WTC11 (cell line): ENCODE results near the gene OSMR. TPM values are rescaled to one million over a fixed set of nuclear protein-coding genes. Genes with fewer than 3 reads are reported as not detected.
"Not testable (repeated sequence)": the region's sequence is repeated elsewhere in the genome, so short reads cannot be mapped to it uniquely, and the experiment has no call there.

Experiments used
- ATAC-seq: fragments of 200-7000 bp; cut with Tn5 transposase; 2 replicates; pipeline ENCODE4 v1.10.0; 2021; ENCODE audit warnings: mild to moderate bottlenecking, moderate library complexity
- CTCF ChIA-PET: fragments of 300-600 bp; sonication (Branson Sonifier 250); formaldehyde crosslinking; loops from one replicate; lab custom pipeline; 2021; ENCODE audit warnings: antibody characterized with exemption; lab: Charles Lee
- POLR2A ChIA-PET: fragments of 350-600 bp; sonication (Branson Sonifier 250); formaldehyde crosslinking; loops from one replicate; lab custom pipeline; 2021; ENCODE audit warnings: antibody characterized with exemption; lab: Charles Lee
- DNase-seq: peaks from one replicate; pipeline ENCODE4 v3.0.0; 2021; ENCODE audit warnings: low spot score
- H3K27ac Mint-ChIP-seq: 2 replicates; pipeline ENCODE4 v1.8.0; 2021; ENCODE audit warnings: mixed read lengths
- H3K27me3 Mint-ChIP-seq: 2 replicates; pipeline ENCODE4 v1.8.0; 2021; ENCODE audit warnings: low read depth, mild to moderate bottlenecking, moderate library complexity, mixed read lengths
- H3K36me3 Mint-ChIP-seq: 2 replicates; pipeline ENCODE4 v1.8.0; 2021; ENCODE audit warnings: mixed read lengths
- H3K4me1 Mint-ChIP-seq: 2 replicates; pipeline ENCODE4 v1.8.0; 2022; ENCODE audit warnings: mixed read lengths
- H3K4me3 Mint-ChIP-seq: 2 replicates; pipeline ENCODE4 v1.8.0; 2021; ENCODE audit warnings: mild to moderate bottlenecking, moderate library complexity, mixed read lengths
- H3K9me3 Mint-ChIP-seq: 2 replicates; pipeline ENCODE4 v1.8.0; 2021; ENCODE audit warnings: mixed read lengths
- ATF1 ChIP-seq: sonication (generic); formaldehyde crosslinking; IDR thresholded peaks from 2 replicates; pipeline ENCODE4 v1.8.1; 2023; ENCODE audit warnings: mild to moderate bottlenecking, moderate library complexity, missing genetic modification reagents
- EMX1 ChIP-seq: fragments of 250-450 bp; sonication (Bioruptor Pico); IDR thresholded peaks from 2 replicates; pipeline ENCODE4 v1.8.0; 2021; ENCODE audit warnings: mild to moderate bottlenecking
- FOXP1 ChIP-seq: sonication (generic); formaldehyde crosslinking; IDR thresholded peaks from 2 replicates; pipeline ENCODE4 v1.8.0; 2022; ENCODE audit warnings: missing genetic modification reagents, mild to moderate bottlenecking, moderate library complexity, borderline replicate concordance
- GABPB1 ChIP-seq: sonication (generic); formaldehyde crosslinking; IDR thresholded peaks from 2 replicates; pipeline ENCODE4 v1.8.1; 2023; ENCODE audit warnings: mild to moderate bottlenecking, missing genetic modification reagents
- GRHL2 ChIP-seq: fragments of 250-450 bp; sonication (Bioruptor Pico); IDR thresholded peaks from 2 replicates; pipeline ENCODE4 v1.8.0; 2022; ENCODE audit warnings: mild to moderate bottlenecking, moderate library complexity; ENCODE audit not compliant: insufficient replicate concordance, severe bottlenecking
- GTF2I ChIP-seq: fragments of 250-450 bp; sonication (Bioruptor Pico); conservative IDR thresholded peaks from 2 replicates; pipeline ENCODE4 v1.4.0; 2021; ENCODE audit warnings: mild to moderate bottlenecking
- HMGA2 ChIP-seq: fragments of 250-450 bp; sonication (Bioruptor Pico); IDR thresholded peaks from 2 replicates; pipeline ENCODE4 v1.4.0; 2021; ENCODE audit warnings: mild to moderate bottlenecking, moderate library complexity
- NFYB ChIP-seq: sonication (generic); formaldehyde crosslinking; conservative IDR thresholded peaks from 2 replicates; pipeline ENCODE4 v1.8.0; 2022; ENCODE audit warnings: low read depth, missing genetic modification reagents
- OVOL2 ChIP-seq: fragments of 250-450 bp; sonication (Bioruptor Pico); IDR thresholded peaks from 2 replicates; pipeline ENCODE4 v1.9.0; 2021; ENCODE audit warnings: mild to moderate bottlenecking, borderline replicate concordance
- SMAD4 ChIP-seq: sonication (generic); formaldehyde crosslinking; IDR thresholded peaks from 2 replicates; pipeline ENCODE4 v1.8.0; 2022; ENCODE audit warnings: mild to moderate bottlenecking, missing genetic modification reagents
- TCF7 ChIP-seq: sonication (generic); formaldehyde crosslinking; IDR thresholded peaks from 2 replicates; pipeline ENCODE4 v1.8.0; 2022; ENCODE audit warnings: mild to moderate bottlenecking, low read depth, missing genetic modification reagents, moderate library complexity
- ZNF138 ChIP-seq: sonication (generic); formaldehyde crosslinking; conservative IDR thresholded peaks from 2 replicates; pipeline ENCODE4 v1.8.1; 2022; ENCODE audit warnings: mild to moderate bottlenecking, moderate library complexity, missing genetic modification reagents
- ZNF219 ChIP-seq: sonication (generic); formaldehyde crosslinking; IDR thresholded peaks from 2 replicates; pipeline ENCODE4 v1.8.0; 2023; ENCODE audit warnings: missing genetic modification reagents, mild to moderate bottlenecking, borderline replicate concordance
- ZNF263 ChIP-seq: sonication (generic); formaldehyde crosslinking; IDR thresholded peaks from 2 replicates; pipeline ENCODE4 v1.8.1; 2022; ENCODE audit warnings: low read depth, mild to moderate bottlenecking, moderate library complexity, missing genetic modification reagents
- ZNF396 ChIP-seq: fragments of 250-450 bp; sonication (Bioruptor Pico); IDR thresholded peaks from 2 replicates; pipeline ENCODE4 v1.8.0; 2021; ENCODE audit warnings: mild to moderate bottlenecking, moderate library complexity, borderline replicate concordance
- ZNF423 ChIP-seq: fragments of 250-450 bp; sonication (Bioruptor Pico); IDR thresholded peaks from 2 replicates; pipeline ENCODE4 v2.1.2; 2022; ENCODE audit warnings: mild to moderate bottlenecking, moderate library complexity
- ZNF671 ChIP-seq: fragments of 250-450 bp; sonication (Bioruptor Pico); IDR thresholded peaks from 2 replicates; pipeline ENCODE4 v1.8.0; 2021; ENCODE audit warnings: mild to moderate bottlenecking
- total RNA-seq: library from RNA; stranded (reverse); gene quantifications from 3 replicates; pipeline ENCODE4 v1.2.3, GENCODE V29; 2021
- TF ChIP-seq, protein P1 (sequence below): fragments of 250-450 bp; sonication (Bioruptor Pico); conservative IDR thresholded peaks from 2 replicates; pipeline ENCODE4 v1.9.0; 2021; ENCODE audit warnings: mild to moderate bottlenecking
- TF ChIP-seq, protein P2 (sequence below): sonication (generic); formaldehyde crosslinking; IDR thresholded peaks from 2 replicates; pipeline ENCODE4 v1.8.1; 2023; ENCODE audit warnings: mild to moderate bottlenecking, moderate library complexity, missing genetic modification reagents
- TF ChIP-seq, protein P3 (sequence below): fragments of 250-450 bp; sonication (Bioruptor Pico); IDR thresholded peaks from 2 replicates; pipeline ENCODE4 v2.1.2; 2022; ENCODE audit warnings: mild to moderate bottlenecking, moderate library complexity
- TF ChIP-seq, protein P4 (sequence below): sonication (generic); formaldehyde crosslinking; IDR thresholded peaks from 2 replicates; pipeline ENCODE4 v1.8.0; 2022; ENCODE audit warnings: mild to moderate bottlenecking, missing genetic modification reagents
- TF ChIP-seq, protein P5 (sequence below): fragments of 250-450 bp; sonication (Bioruptor Pico); IDR thresholded peaks from 2 replicates; pipeline ENCODE4 v1.9.0; 2021; ENCODE audit warnings: moderate library complexity, mild to moderate bottlenecking, inconsistent platforms, borderline replicate concordance
- TF ChIP-seq, protein P6 (sequence below): sonication (generic); formaldehyde crosslinking; conservative IDR thresholded peaks from 2 replicates; pipeline ENCODE4 v1.8.1; 2022; ENCODE audit warnings: mild to moderate bottlenecking, missing genetic modification reagents

The OSMR gene
- total RNA-seq, 1 experiment from 2014 or later: 2.3 TPM

DNA sequence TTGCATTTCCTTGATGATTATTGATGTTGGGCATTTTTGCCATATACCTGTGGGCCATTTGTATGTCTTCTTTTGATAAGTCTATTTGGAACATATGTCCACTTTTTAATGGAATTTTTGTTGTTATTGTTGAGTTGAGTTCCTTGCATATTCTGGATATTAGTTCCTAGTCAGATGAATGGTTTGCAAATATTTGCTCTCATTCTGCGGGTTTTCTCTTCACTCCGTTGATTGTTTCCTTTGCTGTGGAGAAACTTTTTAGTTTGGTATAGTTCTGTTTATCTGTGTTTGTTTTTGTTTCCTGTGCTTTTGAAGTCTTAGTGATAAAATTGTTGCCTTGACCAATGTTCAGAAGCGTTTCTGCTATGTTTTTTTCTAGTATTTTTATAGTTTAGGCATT lies 13.0 kb downstream of the OSMR start (continued):
- TF ChIP-seq ZNF396 (CRISPR knock-in tag) (no peak), ZNF263 (no peak)
- TF ChIP-seq, protein P1, sequence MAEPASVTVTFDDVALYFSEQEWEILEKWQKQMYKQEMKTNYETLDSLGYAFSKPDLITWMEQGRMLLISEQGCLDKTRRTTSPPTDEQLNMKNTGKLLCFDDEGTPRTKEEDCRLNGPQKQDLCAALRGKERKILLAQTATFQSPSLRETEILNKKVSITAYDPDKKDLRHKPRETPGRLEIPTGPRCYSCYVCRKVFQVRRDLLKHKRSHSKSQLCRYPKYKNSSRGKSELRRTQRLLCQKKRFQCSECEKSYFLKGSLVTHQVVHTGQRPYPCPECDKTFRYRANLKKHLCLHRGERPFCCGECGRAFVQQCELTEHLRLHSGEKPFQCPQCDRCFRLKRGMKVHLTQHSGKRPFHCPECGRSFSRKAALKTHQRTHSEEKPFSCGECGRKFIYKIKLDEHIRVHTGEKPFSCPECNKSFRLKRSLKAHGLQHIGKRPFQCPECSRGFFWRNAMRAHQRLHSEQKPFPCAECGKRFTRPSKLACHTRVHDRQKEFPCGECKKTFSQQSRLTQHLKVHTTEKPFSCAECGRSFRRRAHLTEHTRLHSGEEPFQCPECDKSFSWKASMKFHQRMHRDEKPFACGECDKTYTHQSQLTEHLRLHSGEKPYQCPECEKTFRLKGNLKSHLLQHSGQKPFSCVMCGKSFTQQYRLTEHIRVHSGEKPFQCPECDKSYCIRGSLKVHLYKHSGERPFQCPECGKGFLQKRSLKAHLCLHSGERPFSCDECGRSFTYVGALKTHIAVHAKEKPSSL: no peak
- TF ChIP-seq, protein P2, sequence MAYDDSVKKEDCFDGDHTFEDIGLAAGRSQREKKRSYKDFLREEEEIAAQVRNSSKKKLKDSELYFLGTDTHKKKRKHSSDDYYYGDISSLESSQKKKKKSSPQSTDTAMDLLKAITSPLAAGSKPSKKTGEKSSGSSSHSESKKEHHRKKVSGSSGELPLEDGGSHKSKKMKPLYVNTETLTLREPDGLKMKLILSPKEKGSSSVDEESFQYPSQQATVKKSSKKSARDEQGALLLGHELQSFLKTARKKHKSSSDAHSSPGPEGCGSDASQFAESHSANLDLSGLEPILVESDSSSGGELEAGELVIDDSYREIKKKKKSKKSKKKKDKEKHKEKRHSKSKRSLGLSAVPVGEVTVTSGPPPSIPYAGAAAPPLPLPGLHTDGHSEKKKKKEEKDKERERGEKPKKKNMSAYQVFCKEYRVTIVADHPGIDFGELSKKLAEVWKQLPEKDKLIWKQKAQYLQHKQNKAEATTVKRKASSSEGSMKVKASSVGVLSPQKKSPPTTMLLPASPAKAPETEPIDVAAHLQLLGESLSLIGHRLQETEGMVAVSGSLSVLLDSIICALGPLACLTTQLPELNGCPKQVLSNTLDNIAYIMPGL: no peak

DNA sequence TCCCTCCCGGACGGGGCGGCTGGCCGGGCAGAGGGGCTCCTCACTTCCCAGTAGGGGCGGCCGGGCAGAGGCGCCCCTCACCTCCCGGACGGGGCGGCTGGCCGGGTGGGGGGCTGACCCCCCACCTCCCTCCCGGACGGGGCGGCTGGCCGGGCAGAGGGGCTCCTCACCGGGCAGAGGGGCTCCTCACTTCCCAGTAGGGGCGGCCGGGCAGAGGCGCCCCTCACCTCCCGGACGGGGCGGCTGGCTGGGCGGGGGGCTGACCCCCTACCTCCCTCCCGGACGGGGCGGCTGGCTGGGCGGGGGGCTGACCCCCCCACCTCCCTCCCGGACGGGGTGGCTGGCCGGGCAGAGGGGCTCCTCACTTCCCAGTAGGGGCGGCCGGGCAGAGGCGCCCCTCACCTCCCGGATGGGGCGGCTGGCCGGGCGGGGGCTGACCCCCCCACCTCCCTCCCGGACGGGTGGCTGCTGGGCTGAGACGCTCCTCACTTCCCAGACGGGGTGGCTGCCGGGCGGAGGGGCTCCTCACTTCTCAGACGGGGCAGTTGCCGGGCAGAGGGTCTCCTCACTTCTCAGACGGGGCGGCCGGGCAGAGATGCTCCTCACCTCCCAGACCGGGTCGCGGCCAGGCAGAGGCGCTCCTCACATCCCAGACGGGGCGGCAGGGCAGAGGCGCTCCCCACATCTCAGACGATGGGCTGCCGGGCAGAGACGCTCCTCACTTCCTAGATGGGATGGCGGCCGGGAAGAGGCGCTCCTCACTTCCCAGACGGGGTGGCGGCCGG lies 16.4 kb downstream of the OSMR start:
- POLR2A ChIA-PET, ATAC-seq: not testable (repeated sequence)

DNA sequence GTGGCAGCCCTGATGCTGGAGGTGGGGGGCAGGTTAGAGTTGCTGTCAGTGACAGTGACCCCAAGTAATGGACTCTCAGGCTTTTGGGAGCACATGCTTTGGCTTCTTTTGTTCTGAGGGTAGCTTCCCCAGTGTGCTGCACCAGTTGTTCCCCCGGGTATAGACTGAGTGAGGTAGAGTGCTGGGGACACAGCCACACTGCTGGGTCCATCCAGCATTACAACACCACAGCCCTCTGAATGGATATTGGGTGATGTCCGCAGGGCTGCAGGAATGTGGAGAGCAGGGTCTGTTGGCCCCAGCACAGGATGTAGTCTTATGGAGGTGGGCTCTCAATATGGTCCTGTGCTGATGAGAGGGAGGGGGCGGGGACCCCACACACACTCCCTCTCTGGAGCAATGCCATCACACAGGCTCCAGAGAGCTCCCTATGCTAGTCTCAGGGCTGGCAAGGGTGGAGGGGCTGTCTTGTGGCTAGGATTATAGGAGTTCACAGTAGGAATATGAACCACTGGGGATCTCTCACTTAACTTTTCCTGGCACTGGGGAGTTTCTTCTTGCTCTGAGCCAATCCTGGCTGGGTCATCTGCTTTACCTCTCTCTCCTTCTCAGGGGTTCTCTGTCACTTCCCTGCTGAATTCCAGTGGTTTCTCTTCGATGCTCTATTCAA lies 20.7 kb downstream of the OSMR start:
- peaks cover 36% of the 10 kb centered on the region for H3K9me3 Mint-ChIP-seq
- H3K27ac Mint-ChIP-seq: no peak overlapping the region
- peaks cover 22% of the 10 kb centered on the region for H3K36me3 Mint-ChIP-seq
- DNase-seq (no peak), ATAC-seq (no peak)
- CTCF ChIA-PET: no interaction called here
- POLR2A ChIA-PET: no interaction called here
- no peak for TF ChIP-seq GTF2I (CRISPR knock-in tag)
- H3K4me3 Mint-ChIP-seq: no peak overlapping the region
- H3K27me3 Mint-ChIP-seq: no peaks in the 10 kb centered on the region
- H3K4me1 Mint-ChIP-seq: peaks cover 15% of the 10 kb centered on the region

More for the DNA sequence above, 16.4 kb downstream of the OSMR start:
- CTCF ChIA-PET, H3K4me3 Mint-ChIP-seq, DNase-seq, H3K27ac Mint-ChIP-seq, H3K4me1 Mint-ChIP-seq, H3K27me3 Mint-ChIP-seq: not testable (repeated sequence)
- H3K36me3 Mint-ChIP-seq: peaks cover 26% of the 10 kb centered on the region
- peaks cover 52% of the 10 kb centered on the region for H3K9me3 Mint-ChIP-seq

DNA sequence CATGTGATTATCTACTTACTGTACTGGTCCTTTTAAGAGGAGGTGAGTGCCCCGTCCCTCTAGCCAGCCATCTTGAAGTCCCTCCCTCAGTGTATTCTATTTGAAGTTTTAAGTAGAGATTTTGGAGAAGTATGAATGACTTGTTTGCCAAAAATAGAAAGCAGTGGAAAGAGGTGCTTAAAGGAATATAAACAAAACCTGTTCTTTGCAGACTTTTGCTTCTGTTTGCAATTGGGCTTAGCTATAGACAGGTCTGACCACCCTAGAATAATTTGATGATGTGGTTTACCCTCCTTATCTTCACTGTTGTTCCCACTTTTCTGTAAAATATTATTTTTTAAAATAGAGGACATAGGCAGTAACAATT lies 21.2 kb downstream of the OSMR start:
- ATAC-seq: no peak
- CTCF ChIA-PET: no interaction called here
- POLR2A ChIA-PET: no interaction called here

More for the DNA sequence above, 21.2 kb downstream of the OSMR start:
- Mint-ChIP-seq H3K4me1 (peaks cover 15% of the 10 kb centered on the region), H3K36me3 (peaks cover 22% of the 10 kb centered on the region), H3K27ac (no peak overlapping the region), H3K9me3 (peaks cover 36% of the 10 kb centered on the region), H3K27me3 (no peaks in the 10 kb centered on the region), H3K4me3 (no peak overlapping the region)
- TF ChIP-seq ZNF138 (CRISPR knock-in tag) (no peak), GRHL2 (CRISPR knock-in tag) (no peak), OVOL2 (CRISPR knock-in tag) (no peak), FOXP1 (CRISPR knock-in tag) (no peak), ZNF219 (CRISPR knock-in tag) (no peak), HMGA2 (CRISPR knock-in tag) (no peak), GABPB1 (no peak), ZNF423 (CRISPR knock-in tag) (no peak), SMAD4 (no peak), ATF1 (CRISPR knock-in tag) (no peak), TCF7 (no peak), NFYB (no peak), EMX1 (CRISPR knock-in tag) (no peak), ZNF671 (CRISPR knock-in tag) (no peak)
- TF ChIP-seq, protein P3, sequence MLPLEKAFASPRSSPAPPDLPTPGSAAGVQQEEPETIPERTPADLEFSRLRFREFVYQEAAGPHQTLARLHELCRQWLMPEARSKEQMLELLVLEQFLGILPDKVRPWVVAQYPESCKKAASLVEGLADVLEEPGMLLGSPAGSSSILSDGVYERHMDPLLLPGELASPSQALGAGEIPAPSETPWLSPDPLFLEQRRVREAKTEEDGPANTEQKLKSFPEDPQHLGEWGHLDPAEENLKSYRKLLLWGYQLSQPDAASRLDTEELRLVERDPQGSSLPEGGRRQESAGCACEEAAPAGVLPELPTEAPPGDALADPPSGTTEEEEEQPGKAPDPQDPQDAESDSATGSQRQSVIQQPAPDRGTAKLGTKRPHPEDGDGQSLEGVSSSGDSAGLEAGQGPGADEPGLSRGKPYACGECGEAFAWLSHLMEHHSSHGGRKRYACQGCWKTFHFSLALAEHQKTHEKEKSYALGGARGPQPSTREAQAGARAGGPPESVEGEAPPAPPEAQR (CRISPR knock-in tag): no peak
- TF ChIP-seq, protein P4, sequence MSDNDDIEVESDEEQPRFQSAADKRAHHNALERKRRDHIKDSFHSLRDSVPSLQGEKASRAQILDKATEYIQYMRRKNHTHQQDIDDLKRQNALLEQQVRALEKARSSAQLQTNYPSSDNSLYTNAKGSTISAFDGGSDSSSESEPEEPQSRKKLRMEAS (CRISPR knock-in tag): no peak
- TF ChIP-seq, protein P5, sequence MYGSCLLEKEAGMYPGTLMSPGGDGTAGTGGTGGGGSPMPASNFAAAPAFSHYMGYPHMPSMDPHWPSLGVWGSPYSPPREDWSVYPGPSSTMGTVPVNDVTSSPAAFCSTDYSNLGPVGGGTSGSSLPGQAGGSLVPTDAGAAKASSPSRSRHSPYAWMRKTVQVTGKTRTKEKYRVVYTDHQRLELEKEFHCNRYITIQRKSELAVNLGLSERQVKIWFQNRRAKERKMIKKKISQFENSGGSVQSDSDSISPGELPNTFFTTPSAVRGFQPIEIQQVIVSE: no peak
- TF ChIP-seq, protein P6, sequence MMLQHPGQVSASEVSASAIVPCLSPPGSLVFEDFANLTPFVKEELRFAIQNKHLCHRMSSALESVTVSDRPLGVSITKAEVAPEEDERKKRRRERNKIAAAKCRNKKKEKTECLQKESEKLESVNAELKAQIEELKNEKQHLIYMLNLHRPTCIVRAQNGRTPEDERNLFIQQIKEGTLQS (CRISPR knock-in tag): no peak
- DNase-seq: no peak
